Astrocyte (in vitro differentiated cells and primary cell): ENCODE measurements around the gene CFAP20. TPM values are rescaled to one million over a fixed set of nuclear protein-coding genes. Genes with fewer than 3 reads are reported as not detected.
"Not testable (repeated sequence)": the region's sequence is repeated elsewhere in the genome, so short reads cannot be mapped to it uniquely, and the experiment has no call there.

Source experiments
- DNase-seq: peaks from one replicate; pipeline ENCODE4 v3.0.0-alpha.2; 2010; ENCODE audit warnings: low read depth
- FAIRE-seq: peaks from 2 replicates; lab custom pipeline; 2011; peaks lifted over from hg19 to GRCh38; lab: Jason Lieb, UNC
- H2AFZ ChIP-seq: 2 replicates; pipeline ENCODE4 v1.6.0; 2012; ENCODE audit warnings: low read depth, low read length, inconsistent platforms
- H3K27ac ChIP-seq: 2 replicates; pipeline ENCODE4 v1.5.1; 2011; ENCODE audit warnings: low read depth, low read length, inconsistent platforms
- H3K27me3 ChIP-seq: 2 replicates; pipeline ENCODE4 v1.6.0; 2011; ENCODE audit warnings: low read length, inconsistent platforms; ENCODE audit not compliant: insufficient read depth
- H3K36me3 ChIP-seq: 2 replicates; pipeline ENCODE4 v1.5.1; 2011; ENCODE audit warnings: low read length, inconsistent platforms; ENCODE audit not compliant: insufficient read depth
- H3K4me1 ChIP-seq: 2 replicates; pipeline ENCODE4 v1.5.1; 2011; ENCODE audit warnings: low read length, inconsistent platforms; ENCODE audit not compliant: insufficient read depth
- H3K4me2 ChIP-seq: 2 replicates; pipeline ENCODE4 v1.6.0; 2012; ENCODE audit warnings: low read length, inconsistent platforms
- H3K4me3 ChIP-seq: 2 replicates; pipeline ENCODE4 v1.5.1; 2011; ENCODE audit warnings: low read depth, mild to moderate bottlenecking, low read length, inconsistent platforms; ENCODE audit not compliant: insufficient read depth
- H3K79me2 ChIP-seq: 2 replicates; pipeline ENCODE4 v1.6.0; 2012; ENCODE audit warnings: mild to moderate bottlenecking, low read length, inconsistent platforms; ENCODE audit not compliant: insufficient read depth
- H3K9ac ChIP-seq: 2 replicates; pipeline ENCODE4 v1.6.0; 2012; ENCODE audit warnings: mild to moderate bottlenecking, low read length, inconsistent platforms
- H3K9me3 ChIP-seq: 2 replicates; pipeline ENCODE4 v1.5.1; 2012; ENCODE audit warnings: low read depth, mild to moderate bottlenecking, low read length, inconsistent platforms; ENCODE audit not compliant: insufficient read depth
- H4K20me1 ChIP-seq: 2 replicates; pipeline ENCODE4 v1.6.0; 2012; ENCODE audit warnings: low read length, inconsistent platforms; ENCODE audit not compliant: insufficient read depth
- H3K27ac Mint-ChIP-seq: one replicate; pipeline ENCODE4 v1.8.0; 2021; ENCODE audit warnings: mild to moderate bottlenecking, mixed read lengths; ENCODE audit not compliant: unreplicated experiment
- H3K27me3 Mint-ChIP-seq: one replicate; pipeline ENCODE4 v1.8.0; 2021; ENCODE audit warnings: low read depth, mixed read lengths; ENCODE audit not compliant: unreplicated experiment
- H3K36me3 Mint-ChIP-seq: one replicate; pipeline ENCODE4 v1.8.0; 2021; ENCODE audit warnings: low read depth, mixed read lengths; ENCODE audit not compliant: unreplicated experiment
- H3K4me1 Mint-ChIP-seq: one replicate; pipeline ENCODE4 v1.8.0; 2021; ENCODE audit warnings: low read depth, mixed read lengths; ENCODE audit not compliant: unreplicated experiment
- H3K4me3 Mint-ChIP-seq: one replicate; pipeline ENCODE4 v1.8.0; 2021; ENCODE audit warnings: mild to moderate bottlenecking, moderate library complexity, mixed read lengths; ENCODE audit not compliant: unreplicated experiment
- H3K9me3 Mint-ChIP-seq: one replicate; pipeline ENCODE4 v1.8.0; 2021; ENCODE audit warnings: mild to moderate bottlenecking, mixed read lengths; ENCODE audit not compliant: unreplicated experiment
- CTCF ChIP-seq: IDR thresholded peaks from 2 replicates; pipeline ENCODE4 v1.5.1; 2011; ENCODE audit warnings: low read depth, mild to moderate bottlenecking, inconsistent platforms, low read length, moderate library complexity; ENCODE audit not compliant: insufficient read depth
- EZH2 ChIP-seq: IDR thresholded peaks from 2 replicates; pipeline ENCODE4 v1.6.1; 2012; ENCODE audit warnings: mild to moderate bottlenecking, low read length, inconsistent platforms; ENCODE audit not compliant: insufficient read depth
- total RNA-seq: library from RNA; stranded (reverse); gene quantifications from 2 replicates; pipeline ENCODE4 v1.2.1, GENCODE V29; 2021

Gene CFAP20
- total RNA-seq, 1 donor from 2014 or later: 43.6 TPM

- H3K4me3 ChIP-seq: no peak overlapping the region
- no peaks in the 10 kb centered on the region for H3K36me3 Mint-ChIP-seq
- H2AFZ ChIP-seq: no peak overlapping the region
- no peak overlapping the region for H3K27ac ChIP-seq
- no peak overlapping the region for H3K4me2 ChIP-seq
- H3K9ac ChIP-seq: no peak overlapping the region
- H3K4me1 Mint-ChIP-seq: no peaks in the 10 kb centered on the region
- H3K79me2 ChIP-seq: no peaks in the 10 kb centered on the region
- H3K27me3 ChIP-seq: no peaks in the 10 kb centered on the region
- no peaks in the 10 kb centered on the region for H3K36me3 ChIP-seq
- H4K20me1 ChIP-seq: no peaks in the 10 kb centered on the region
- no peak overlapping the region for H3K27ac Mint-ChIP-seq
- no peaks in the 10 kb centered on the region for H3K27me3 Mint-ChIP-seq
- H3K9me3 Mint-ChIP-seq: no peaks in the 10 kb centered on the region
- H3K9me3 ChIP-seq: peaks cover 2% of the 10 kb centered on the region
- DNase-seq: no peak
- no peak for FAIRE-seq
- TF ChIP-seq EZH2 (no peak), CTCF (no peak)
- no peaks in the 10 kb centered on the region for H3K4me1 ChIP-seq
- no peak overlapping the region for H3K4me3 Mint-ChIP-seq
These were observed 46.8 kb downstream of the CFAP20 start for GRCh38 chr16:58082381-58082780.

- not testable (repeated sequence) for H3K4me1 Mint-ChIP-seq, H3K36me3 Mint-ChIP-seq, H3K27ac Mint-ChIP-seq, H3K9ac ChIP-seq, H3K36me3 ChIP-seq, H3K4me3 Mint-ChIP-seq, H3K9me3 Mint-ChIP-seq, H3K27me3 Mint-ChIP-seq, H3K4me3 ChIP-seq, H4K20me1 ChIP-seq, H3K27ac ChIP-seq, H3K27me3 ChIP-seq, DNase-seq, H3K79me2 ChIP-seq, H3K4me2 ChIP-seq, H3K4me1 ChIP-seq, H3K9me3 ChIP-seq, H2AFZ ChIP-seq, FAIRE-seq
These were observed 48.5 kb downstream of the CFAP20 start for GRCh38 chr16:58080657-58081056.

- no peak overlapping the region for H3K27ac ChIP-seq
- no peaks in the 10 kb centered on the region for H4K20me1 ChIP-seq
- H3K9ac ChIP-seq: no peak overlapping the region
- Mint-ChIP-seq H3K9me3 (peaks cover 9% of the 10 kb centered on the region), H3K27me3 (no peaks in the 10 kb centered on the region), H3K4me3 (no peak overlapping the region), H3K36me3 (no peaks in the 10 kb centered on the region), H3K4me1 (no peaks in the 10 kb centered on the region), H3K27ac (no peak overlapping the region)
- no peaks in the 10 kb centered on the region for H3K4me1 ChIP-seq
- DNase-seq (no peak), FAIRE-seq (no peak)
- H2AFZ ChIP-seq: no peak overlapping the region
- H3K4me2 ChIP-seq: no peak overlapping the region
- H3K36me3 ChIP-seq: no peaks in the 10 kb centered on the region
- TF ChIP-seq EZH2 (no peak), CTCF (no peak)
- no peak overlapping the region for H3K4me3 ChIP-seq
- H3K27me3 ChIP-seq: no peaks in the 10 kb centered on the region
- H3K9me3 ChIP-seq: no peaks in the 10 kb centered on the region
- H3K79me2 ChIP-seq: no peaks in the 10 kb centered on the region
These were observed 51.4 kb downstream of the CFAP20 start for GRCh38 chr16:58077796-58078195.
